Activated gamma-delta T cell (primary cell): Measurements from ENCODE around the gene ELL.
A peak's percentile ranks its signal among the peaks of the same experiment; 100 is the strongest.
"Not testable (repeated sequence)": the region's sequence is repeated elsewhere in the genome, so short reads cannot be mapped to it uniquely, and the experiment has no call there.

ENCODE experiments used
- DNase-seq: peaks from one replicate; lab custom pipeline; 2025; lab: John Stamatoyannopoulos, UW

The ELL gene

GRCh38 chr19:18422530-18423191 lies 99.2 kb downstream of the ELL start:
- DNase-seq, result no peak

- no peak for DNase-seq
Observed at GRCh38 chr19:18421371-18421959, 100.4 kb downstream of the ELL start.

GRCh38 chr19:18420930-18421329 lies 100.9 kb downstream of the ELL start:
- DNase-seq, result no peak

GRCh38 chr19:18419699-18420460 lies 102.0 kb downstream of the ELL start:
- DNase-seq, result no peak

GRCh38 chr19:18419195-18419698 lies 102.6 kb downstream of the ELL start, which contains the start of gene SSBP4:
Gene SSBP4, plus strand, starts transcription at chr19:18419398. Its CDS starts 251 bp downstream, at chr19:18419649.
- peak; percentile 71 for DNase-seq

GRCh38 chr19:18418483-18419194 lies 103.2 kb downstream of the ELL start:
- DNase-seq, result no peak

- DNase-seq, result no peak
Observed at GRCh38 chr19:18418029-18418482, 103.8 kb downstream of the ELL start.

GRCh38 chr19:18417250-18418028 lies 104.4 kb downstream of the ELL start:
- no peak for DNase-seq

GRCh38 chr19:18416778-18417249 lies 105.1 kb downstream of the ELL start:
- peak; percentile 73 for DNase-seq

GRCh38 chr19:18415178-18415867 lies 106.5 kb downstream of the ELL start:
- DNase-seq, result no peak

- DNase-seq, result no peak
Observed at GRCh38 chr19:18414504-18415177, 107.2 kb downstream of the ELL start.

- no peak for DNase-seq
Observed at GRCh38 chr19:18412610-18413239, 109.1 kb downstream of the ELL start.

GRCh38 chr19:18408053-18408476 lies 113.8 kb downstream of the ELL start:
- no peak for DNase-seq

- no peak for DNase-seq
Observed at GRCh38 chr19:18406749-18407148, 115.1 kb downstream of the ELL start.

- not testable (repeated sequence) for DNase-seq
Observed at GRCh38 chr19:18405754-18406153, 116.1 kb downstream of the ELL start.

GRCh38 chr19:18402455-18403248 lies 119.2 kb downstream of the ELL start:
- DNase-seq, result not testable (repeated sequence)

GRCh38 chr19:18401580-18402112 lies 120.2 kb downstream of the ELL start:
- DNase-seq, result no peak

- DNase-seq, result no peak
Observed at GRCh38 chr19:18399008-18399407, 122.9 kb downstream of the ELL start.
